H9 (cell line): ENCODE measurements around the gene GAMT. TPM values are rescaled to one million over a fixed set of nuclear protein-coding genes. Genes with fewer than 3 reads are reported as not detected.

Experiments used
- DNase-seq: peaks from one replicate; pipeline ENCODE4 v3.0.0-alpha.2; 2017
- H2AFZ ChIP-seq: one replicate; pipeline ENCODE4 v1.6.1; 2013; ENCODE audit warnings: mild to moderate bottlenecking, low read length, control low read depth, moderate library complexity
- H2AK5ac ChIP-seq: 2 replicates; pipeline ENCODE4 v1.6.1; 2013; ENCODE audit warnings: low read length, control low read depth, mixed read lengths; ENCODE audit not compliant: insufficient read length
- H2BK120ac ChIP-seq: one replicate; pipeline ENCODE4 v1.6.1; 2013; ENCODE audit warnings: low read depth, mild to moderate bottlenecking, low read length, control low read depth, inconsistent platforms; ENCODE audit not compliant: poor library complexity, severe bottlenecking
- H2BK12ac ChIP-seq: 2 replicates; pipeline ENCODE4 v1.6.1; 2013; ENCODE audit warnings: low read length, control low read depth, mixed read lengths, low read depth; ENCODE audit not compliant: insufficient read length
- H2BK15ac ChIP-seq: 2 replicates; pipeline ENCODE4 v1.6.1; 2013; ENCODE audit warnings: low read depth, low read length, control low read depth
- H2BK20ac ChIP-seq: one replicate; pipeline ENCODE4 v1.6.1; 2013; ENCODE audit warnings: low read depth, mild to moderate bottlenecking, low read length, control low read depth, inconsistent platforms; ENCODE audit not compliant: poor library complexity, severe bottlenecking
- H2BK5ac ChIP-seq: 2 replicates; pipeline ENCODE4 v1.6.1; 2013; ENCODE audit warnings: low read length, control low read depth, mixed read lengths; ENCODE audit not compliant: insufficient read length
- H3K14ac ChIP-seq: 2 replicates; pipeline ENCODE4 v1.6.1; 2013; ENCODE audit warnings: low read length, control low read depth; ENCODE audit not compliant: insufficient read depth
- H3K18ac ChIP-seq: 2 replicates; pipeline ENCODE4 v1.6.1; 2013; ENCODE audit warnings: low read depth, mild to moderate bottlenecking, mixed read lengths, low read length, control low read depth; ENCODE audit not compliant: insufficient read length
- H3K23ac ChIP-seq: 2 replicates; pipeline ENCODE4 v1.6.1; 2013; ENCODE audit warnings: low read length, control low read depth, mixed read lengths, low read depth; ENCODE audit not compliant: insufficient read length
- H3K23me2 ChIP-seq: 2 replicates; pipeline ENCODE4 v1.6.1; 2013; ENCODE audit warnings: low read depth, mild to moderate bottlenecking, mixed read lengths, low read length, control low read depth; ENCODE audit not compliant: insufficient read length, poor library complexity, severe bottlenecking
- H3K27ac ChIP-seq: 2 replicates; pipeline ENCODE4 v1.5.1; 2013; ENCODE audit warnings: low read length, control low read depth, mixed read lengths, low read depth; ENCODE audit not compliant: insufficient read length
- H3K27me3 ChIP-seq: 2 replicates; pipeline ENCODE4 v1.6.1; 2013; ENCODE audit warnings: low read length, control low read depth, inconsistent platforms; ENCODE audit not compliant: insufficient read depth
- H3K4ac ChIP-seq: 2 replicates; pipeline ENCODE4 v1.6.1; 2013; ENCODE audit warnings: low read depth, mild to moderate bottlenecking, control low read depth, inconsistent platforms, low read length, moderate library complexity
- H3K4me1 ChIP-seq: 2 replicates; pipeline ENCODE4 v1.6.1; 2013; ENCODE audit warnings: low read length, control low read depth, inconsistent platforms; ENCODE audit not compliant: insufficient read depth
- H3K4me2 ChIP-seq: 2 replicates; pipeline ENCODE4 v1.6.1; 2013; ENCODE audit warnings: low read length, control low read depth, mixed read lengths; ENCODE audit not compliant: insufficient read length, insufficient read depth
- H3K56ac ChIP-seq: 2 replicates; pipeline ENCODE4 v1.6.1; 2013; ENCODE audit warnings: low read depth, mild to moderate bottlenecking, mixed read lengths, low read length, control low read depth; ENCODE audit not compliant: insufficient read length
- H3K79me1 ChIP-seq: 2 replicates; pipeline ENCODE4 v1.6.1; 2013; ENCODE audit warnings: low read depth, mild to moderate bottlenecking, moderate library complexity, low read length, control low read depth, inconsistent platforms; ENCODE audit not compliant: insufficient read depth, poor library complexity, severe bottlenecking
- H3K79me2 ChIP-seq: 2 replicates; pipeline ENCODE4 v1.6.1; 2013; ENCODE audit warnings: low read length, control low read depth, inconsistent platforms; ENCODE audit not compliant: insufficient read depth
- H3K9ac ChIP-seq: 2 replicates; pipeline ENCODE4 v1.6.1; 2013; ENCODE audit warnings: low read length, control low read depth, mixed read lengths; ENCODE audit not compliant: insufficient read length; ENCODE audit errors: extremely low read depth
- H3K9me3 ChIP-seq: one replicate; pipeline ENCODE4 v1.6.1; 2013; ENCODE audit warnings: low read depth, low read length, inconsistent platforms; ENCODE audit not compliant: control insufficient read depth
- H3T11ph ChIP-seq: one replicate; pipeline ENCODE4 v1.6.1; 2013; ENCODE audit warnings: mild to moderate bottlenecking, low read length, control low read depth, inconsistent platforms
- H4K20me1 ChIP-seq: one replicate; pipeline ENCODE4 v1.6.1; 2013; ENCODE audit not compliant: control insufficient read depth, insufficient read length, insufficient read depth
- H4K5ac ChIP-seq: 2 replicates; pipeline ENCODE4 v1.6.1; 2013; ENCODE audit warnings: low read depth, mild to moderate bottlenecking, mixed read lengths, low read length, control low read depth; ENCODE audit not compliant: insufficient read length
- H4K8ac ChIP-seq: replicated peaks from 2 replicates; pipeline ENCODE4 v1.6.1; 2013; ENCODE audit warnings: low read length, control low read depth, mixed read lengths, low read depth; ENCODE audit not compliant: insufficient read length
- H4K91ac ChIP-seq: 2 replicates; pipeline ENCODE4 v1.6.1; 2013; ENCODE audit warnings: low read depth, mild to moderate bottlenecking, moderate library complexity, mixed read lengths, low read length, control low read depth; ENCODE audit not compliant: insufficient read length
- H3K27ac Mint-ChIP-seq, 3 experiments: 2 replicates in 2 of 3; 3 replicates in 1 of 3; pipeline ENCODE4 v1.8.0; 2020 to 2021; ENCODE audit warnings: mixed read lengths in 3 of 3, mild to moderate bottlenecking in 1 of 3, moderate library complexity in 1 of 3
- H3K27me3 Mint-ChIP-seq: 2 replicates; pipeline ENCODE4 v1.8.0; 2021; ENCODE audit warnings: low read depth, mild to moderate bottlenecking, moderate library complexity, mixed read lengths
- H3K36me3 Mint-ChIP-seq, 3 experiments: 2 replicates in 2 of 3; 3 replicates in 1 of 3; pipeline ENCODE4 v1.8.0; 2020 to 2021; ENCODE audit warnings: low read depth in 3 of 3, mixed read lengths in 3 of 3; ENCODE audit not compliant: insufficient read depth in 1 of 3
- H3K4me1 Mint-ChIP-seq, 2 experiments: 2 replicates each; pipeline ENCODE4 v1.8.0; 2020; ENCODE audit warnings: mixed read lengths in 2 of 2
- H3K4me3 Mint-ChIP-seq, 2 experiments: 2 replicates in 1 of 2; 3 replicates in 1 of 2; pipeline ENCODE4 v1.8.0; 2020 to 2021; ENCODE audit warnings: mild to moderate bottlenecking in 2 of 2, mixed read lengths in 2 of 2, moderate library complexity in 1 of 2
- H3K9me3 Mint-ChIP-seq, 2 experiments: 2 replicates in 1 of 2; 3 replicates in 1 of 2; pipeline ENCODE4 v1.8.0; 2020; ENCODE audit warnings: mild to moderate bottlenecking in 2 of 2, mixed read lengths in 2 of 2, moderate library complexity in 1 of 2
- CTCF ChIP-seq: fragments of 200-600 bp; sonication (generic); conservative IDR thresholded peaks from 3 replicates; pipeline ENCODE4 v1.8.0; 2021; ENCODE audit warnings: antibody characterized with exemption, mild to moderate bottlenecking
- WGBS: extraction: QIAGEN DNeasy Blood & Tissue Kit; methylation state at CpG from one replicate; pipeline ENCODE4 v1.1.7; 2013; ENCODE audit warnings: missing lambda C conversion rate, low lambda C conversion rate, mixed read lengths; ENCODE audit not compliant: insufficient read length; ENCODE audit errors: extremely low coverage; 5-methylcytosine and 5-hydroxymethylcytosine counted together
- total RNA-seq: library from RNA; stranded (reverse); gene quantifications from 2 replicates; pipeline ENCODE4 v1.2.1, GENCODE V29; 2021

Gene GAMT
- total RNA-seq, 1 experiment from 2014 or later: 26.6 TPM

- Histone ChIP-seq H4K91ac (no peak overlapping the region), H2BK15ac (no peak overlapping the region), H3K79me1 (no peaks in the 10 kb centered on the region), H3K23me2 (no peaks in the 10 kb centered on the region), H2AK5ac (no peak overlapping the region), H3K56ac (no peak overlapping the region), H4K5ac (no peak overlapping the region), H3K79me2 (no peaks in the 10 kb centered on the region), H3K9ac (no peak overlapping the region), H4K20me1 (no peaks in the 10 kb centered on the region), H3K27me3 (no peaks in the 10 kb centered on the region), H2BK20ac (no peak overlapping the region), H3K27ac (no peak overlapping the region), H3K4me1 (no peaks in the 10 kb centered on the region), H3K18ac (no peak overlapping the region), H3K9me3 (no peaks in the 10 kb centered on the region), H4K8ac (no peak overlapping the region), H3K4ac (no peak overlapping the region), H2BK12ac (no peak overlapping the region), H2AFZ (no peak overlapping the region), H2BK120ac (no peak overlapping the region), H3T11ph (no peak overlapping the region), H2BK5ac (no peak overlapping the region), H3K4me2 (no peak overlapping the region), H3K14ac (no peak overlapping the region), H3K23ac (no peak overlapping the region)
- H3K4me1 Mint-ChIP-seq: no peaks in the 10 kb centered on the region
- H3K27me3 Mint-ChIP-seq: no peaks in the 10 kb centered on the region
- no peak overlapping the region for H3K4me3 Mint-ChIP-seq
- no peak for DNase-seq
- no peak for TF ChIP-seq CTCF
- peak overlapping the region in 1 of 3 experiments; percentile 69; a peak in 2 of 7 replicates for H3K27ac Mint-ChIP-seq
- no CpG with 5 or more reads among the region's 35 CpGs for WGBS
- H3K9me3 Mint-ChIP-seq: no peaks in the 10 kb centered on the region
- peaks cover 27 to 85% (median 84%) of the 10 kb centered on the region in 3 experiments for H3K36me3 Mint-ChIP-seq
Measured at GRCh38 chr19:1366899-1367870, 34.2 kb downstream of the GAMT start.
